GM10248 (cell line): ENCODE results near the gene LRRFIP1.

Experiments used
- CTCF ChIA-PET: fragments of 300-600 bp; sonication (Branson Sonifier 250); formaldehyde crosslinking; extraction: SDS; loops from one replicate; lab custom pipeline; 2021; ENCODE audit warnings: antibody characterized with exemption; lab: Yijun Ruan, JAX
- POLR2A ChIA-PET: fragments of 350-650 bp; sonication (Branson Sonifier 250); formaldehyde crosslinking; extraction: SDS; loops from one replicate; lab custom pipeline; 2020; ENCODE audit warnings: antibody characterized with exemption; lab: Yijun Ruan, JAX
- DNase-seq: peaks from one replicate; pipeline ENCODE4 v3.0.0; 2012; ENCODE audit errors: extremely low spot score
- CTCF ChIP-seq: IDR thresholded peaks from 2 replicates; pipeline ENCODE4 v1.5.1; 2012; ENCODE audit warnings: mild to moderate bottlenecking, low read depth; ENCODE audit errors: extremely low read depth, missing control alignments, control extremely low read depth

The LRRFIP1 gene

GRCh38 chr2:237701859-237702390 lies 74.5 kb downstream of the LRRFIP1 start:
- TF ChIP-seq CTCF = no peak
- POLR2A ChIA-PET = interaction anchor here (2.4 kb wide), 1 partner anchor 9 kb away, joined by 8 read pairs; no protein-coding TSS in a partner anchor
- CTCF ChIA-PET = interaction anchor here (0.6 to 3.1 kb wide), 4 partner anchors 24 to 43 kb away, joined by 3 to 17 read pairs (median 8); no protein-coding TSS in a partner anchor
- DNase-seq = no peak

- no peak for DNase-seq
- TF ChIP-seq CTCF = no peak
- CTCF ChIA-PET = interaction anchor here (0.6 to 1.8 kb wide), 5 partner anchors 13 to 42 kb away, joined by 3 to 12 read pairs (median 4); no protein-coding TSS in a partner anchor
- POLR2A ChIA-PET = interaction anchor here (0.5 to 2.4 kb wide), 2 partner anchors 10 to 63 kb away, joined by 8 read pairs; no protein-coding TSS in a partner anchor
Measured at GRCh38 chr2:237702441-237703391, 75.3 kb downstream of the LRRFIP1 start.

- ChIA-PET POLR2A (no interaction called here), CTCF (interaction anchor here (1.1 to 2.2 kb wide), 4 partner anchors 11 to 41 kb away, joined by 3 to 8 read pairs (median 4); no protein-coding TSS in a partner anchor)
- no peak for DNase-seq
- TF ChIP-seq CTCF = no peak
Measured at GRCh38 chr2:237704501-237705434, 77.4 kb downstream of the LRRFIP1 start.

DNA sequence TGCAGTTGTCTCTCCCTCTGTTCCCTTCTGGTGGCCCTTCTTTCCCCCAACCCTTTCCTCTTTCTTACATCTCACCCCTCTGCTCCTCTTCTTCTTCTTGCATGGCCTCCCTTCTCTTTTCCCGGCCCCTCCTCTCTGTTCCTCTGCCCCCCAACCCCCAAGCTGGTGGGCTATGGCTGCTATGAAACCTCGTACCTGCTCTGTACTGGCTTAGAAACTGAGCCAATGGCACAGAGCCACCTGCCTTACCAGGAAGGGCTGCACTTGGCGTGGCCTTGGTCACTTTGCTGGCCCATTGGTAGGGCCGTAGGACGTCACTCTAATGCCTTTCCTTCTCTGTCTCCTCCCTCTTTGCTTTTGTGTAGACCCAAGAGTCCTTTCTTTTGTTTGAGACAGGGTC lies 78.9 kb downstream of the LRRFIP1 start:
- ChIA-PET CTCF (interaction anchor here (1.1 to 5.2 kb wide), 4 partner anchors 9 to 39 kb away, joined by 3 to 27 read pairs (median 12); no protein-coding TSS in a partner anchor), POLR2A (no interaction called here)
- no peak for DNase-seq
- TF ChIP-seq CTCF = no peak

DNA sequence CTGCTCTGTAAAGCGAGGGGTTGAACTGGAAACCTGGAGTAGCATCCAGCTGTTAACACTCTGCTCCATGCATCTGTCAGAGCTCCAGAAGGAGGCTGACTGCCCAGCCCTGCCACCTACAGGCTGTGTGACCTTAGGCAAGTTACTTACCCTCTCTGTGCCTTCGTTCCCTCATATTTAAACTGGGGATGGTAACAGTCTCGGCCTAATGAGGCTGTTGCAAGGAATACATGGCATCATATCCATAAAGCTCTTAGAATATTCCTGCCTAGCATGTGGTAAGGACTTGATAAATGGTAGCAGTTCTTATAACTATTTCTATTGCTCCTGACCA lies 80.6 kb downstream of the LRRFIP1 start:
- no peak for DNase-seq
- POLR2A ChIA-PET = no interaction called here
- CTCF ChIA-PET = interaction anchor here (1.4 to 5.2 kb wide), 4 partner anchors 11 to 37 kb away, joined by 3 to 27 read pairs (median 10); no protein-coding TSS in a partner anchor
- no peak for TF ChIP-seq CTCF
